Mononuclear cell (primary cell): ENCODE results near the gene CTNNA3. TPM values are rescaled to one million over a fixed set of nuclear protein-coding genes. Genes with fewer than 3 reads are reported as not detected.
"Not testable (repeated sequence)": the region's sequence is repeated elsewhere in the genome, so short reads cannot be mapped to it uniquely, and the experiment has no call there.

Experiments used
- H3K27me3 ChIP-seq: 2 replicates; pipeline ENCODE4 v1.6.0; 2011; ENCODE audit warnings: low read length, control low read depth; ENCODE audit not compliant: insufficient read depth
- H3K4me1 ChIP-seq: 2 replicates; pipeline ENCODE4 v1.5.1; 2011; ENCODE audit warnings: mild to moderate bottlenecking, low read length, control low read depth; ENCODE audit not compliant: insufficient read depth
- H3K4me3 ChIP-seq: 2 replicates; pipeline ENCODE4 v1.5.1; 2011; ENCODE audit warnings: mild to moderate bottlenecking, low read length, moderate library complexity
- H3K9me3 ChIP-seq: 2 replicates; pipeline ENCODE4 v1.5.1; 2011; ENCODE audit warnings: low read depth, mild to moderate bottlenecking, control low read depth, low read length
- total RNA-seq: library from RNA; depleted of rRNA; stranded (reverse); fragments of >200 nt; gene quantifications from one replicate; pipeline ENCODE4 v1.2.3, GENCODE V29; 2012

CTNNA3 gene
- total RNA-seq, 1 donor = 0.42 TPM

- no peaks in the 10 kb centered on the region for H3K4me1 ChIP-seq
These were observed 225.0 kb downstream of the CTNNA3 start for GRCh38 chr10:67471022-67471421.

GRCh38 chr10:67464278-67464677 is 231.7 kb downstream of the CTNNA3 start:
- Histone ChIP-seq H3K4me1 (no peaks in the 10 kb centered on the region), H3K4me3 (no peak overlapping the region), H3K9me3 (no peaks in the 10 kb centered on the region), H3K27me3 (no peaks in the 10 kb centered on the region)

More at GRCh38 chr10:67471022-67471421, 225.0 kb downstream of the CTNNA3 start:
- no peak overlapping the region for H3K4me3 ChIP-seq
- no peaks in the 10 kb centered on the region for H3K9me3 ChIP-seq
- no peaks in the 10 kb centered on the region for H3K27me3 ChIP-seq

- H3K4me1 ChIP-seq = no peaks in the 10 kb centered on the region
These were observed 243.1 kb downstream of the CTNNA3 start for GRCh38 chr10:67452892-67453291.

GRCh38 chr10:67438605-67439304 is 257.2 kb downstream of the CTNNA3 start:
- Histone ChIP-seq H3K4me1 (no peaks in the 10 kb centered on the region), H3K27me3 (no peaks in the 10 kb centered on the region), H3K9me3 (peaks cover 17% of the 10 kb centered on the region), H3K4me3 (no peak overlapping the region)

More at GRCh38 chr10:67452892-67453291, 243.1 kb downstream of the CTNNA3 start:
- no peaks in the 10 kb centered on the region for H3K27me3 ChIP-seq
- H3K9me3 ChIP-seq = no peaks in the 10 kb centered on the region
- no peak overlapping the region for H3K4me3 ChIP-seq

GRCh38 chr10:67433276-67433675 is 262.7 kb downstream of the CTNNA3 start:
- Histone ChIP-seq H3K9me3 (no peaks in the 10 kb centered on the region), H3K4me1 (no peaks in the 10 kb centered on the region), H3K27me3 (no peaks in the 10 kb centered on the region), H3K4me3 (no peak overlapping the region)

GRCh38 chr10:67402620-67403019 is 293.4 kb downstream of the CTNNA3 start:
- Histone ChIP-seq H3K27me3 (no peaks in the 10 kb centered on the region), H3K4me1 (no peaks in the 10 kb centered on the region), H3K4me3 (no peak overlapping the region), H3K9me3 (no peaks in the 10 kb centered on the region)

- Histone ChIP-seq H3K4me3 (no peak overlapping the region), H3K27me3 (no peaks in the 10 kb centered on the region), H3K4me1 (no peaks in the 10 kb centered on the region), H3K9me3 (no peaks in the 10 kb centered on the region)
These were observed 294.3 kb downstream of the CTNNA3 start for GRCh38 chr10:67401711-67402110.

- H3K9me3 ChIP-seq, H3K4me1 ChIP-seq, H3K27me3 ChIP-seq, H3K4me3 ChIP-seq: not testable (repeated sequence)
These were observed 309.0 kb downstream of the CTNNA3 start for GRCh38 chr10:67386841-67387533.

- no peaks in the 10 kb centered on the region for H3K4me1 ChIP-seq
- no peaks in the 10 kb centered on the region for H3K9me3 ChIP-seq
- H3K27me3 ChIP-seq = peaks cover 5% of the 10 kb centered on the region
- H3K4me3 ChIP-seq = no peak overlapping the region
These were observed 309.7 kb downstream of the CTNNA3 start for GRCh38 chr10:67386260-67386659.

- Histone ChIP-seq H3K4me3 (no peak overlapping the region), H3K4me1 (no peaks in the 10 kb centered on the region), H3K9me3 (no peaks in the 10 kb centered on the region), H3K27me3 (peaks cover 5% of the 10 kb centered on the region)
These were observed 310.4 kb downstream of the CTNNA3 start for GRCh38 chr10:67385566-67385965.

GRCh38 chr10:67385089-67385488 is 310.9 kb downstream of the CTNNA3 start:
- H3K27me3 ChIP-seq = peaks cover 5% of the 10 kb centered on the region
- no peaks in the 10 kb centered on the region for H3K4me1 ChIP-seq
- H3K4me3 ChIP-seq = no peak overlapping the region
- H3K9me3 ChIP-seq = no peaks in the 10 kb centered on the region

- Histone ChIP-seq H3K4me1 (no peaks in the 10 kb centered on the region), H3K4me3 (no peak overlapping the region), H3K27me3 (no peaks in the 10 kb centered on the region), H3K9me3 (no peaks in the 10 kb centered on the region)
These were observed 364.7 kb downstream of the CTNNA3 start for GRCh38 chr10:67331121-67331910.

- Histone ChIP-seq H3K9me3 (peaks cover 7% of the 10 kb centered on the region), H3K27me3 (no peaks in the 10 kb centered on the region), H3K4me1 (no peaks in the 10 kb centered on the region), H3K4me3 (no peak overlapping the region)
These were observed 368.1 kb downstream of the CTNNA3 start for GRCh38 chr10:67327626-67328535.

- no peaks in the 10 kb centered on the region for H3K27me3 ChIP-seq
- no peaks in the 10 kb centered on the region for H3K4me1 ChIP-seq
- H3K9me3 ChIP-seq = peaks cover 7% of the 10 kb centered on the region
- H3K4me3 ChIP-seq = no peak overlapping the region
These were observed 376.0 kb downstream of the CTNNA3 start for GRCh38 chr10:67319976-67320375.
